GM19372 (cell line): Measurements from ENCODE around the gene MYO7A.

Experiments used
- ATAC-seq: cut with Tn5 transposase; IDR thresholded peaks from one replicate; pipeline ENCODE4 v1.9.1; 2021; ENCODE audit warnings: mild to moderate bottlenecking, low read depth, moderate library complexity; ENCODE audit not compliant: unreplicated experiment

The MYO7A gene

DNA sequence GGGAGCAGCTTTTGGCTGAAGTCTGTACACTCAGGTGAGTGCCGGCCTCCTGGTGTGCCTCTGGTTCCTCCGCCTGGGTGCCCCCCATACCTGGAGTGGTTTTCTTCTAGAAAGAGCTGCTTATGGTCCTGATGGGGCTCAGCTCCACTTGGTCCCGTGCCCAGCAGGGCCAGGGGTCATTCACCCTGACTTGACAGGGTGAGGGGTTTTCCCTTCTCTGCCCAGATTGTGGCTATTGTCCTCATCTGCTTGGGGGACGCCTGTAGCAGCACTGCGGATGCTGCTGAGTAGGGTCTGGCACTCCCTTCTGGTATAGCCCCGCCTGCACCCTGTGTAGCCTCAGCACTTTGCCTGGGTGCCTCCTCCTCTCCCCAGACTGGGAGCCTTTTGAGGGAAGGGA, 17.2 kb upstream of the MYO7A start:
- ATAC-seq: no peak

DNA sequence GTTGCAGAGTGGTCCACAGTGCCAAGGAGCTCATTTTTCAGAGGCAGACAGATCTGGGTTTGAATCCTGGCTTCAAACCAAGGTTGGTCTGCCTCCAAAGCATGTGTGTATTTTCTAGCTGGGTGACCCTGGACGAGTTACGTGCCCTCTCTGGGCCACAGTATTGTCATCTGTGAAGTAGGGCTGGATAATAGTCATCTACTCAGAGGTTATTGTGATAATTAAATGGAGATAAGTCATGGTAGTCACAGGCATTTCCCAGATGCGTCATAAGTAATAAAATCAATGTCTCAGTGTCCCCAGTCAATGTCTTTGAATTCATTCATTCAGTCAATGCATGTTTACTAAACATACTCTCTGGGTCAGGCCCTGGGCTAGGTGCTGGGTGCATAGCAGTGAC, 16.8 kb upstream of the MYO7A start:
- ATAC-seq: no peak

DNA sequence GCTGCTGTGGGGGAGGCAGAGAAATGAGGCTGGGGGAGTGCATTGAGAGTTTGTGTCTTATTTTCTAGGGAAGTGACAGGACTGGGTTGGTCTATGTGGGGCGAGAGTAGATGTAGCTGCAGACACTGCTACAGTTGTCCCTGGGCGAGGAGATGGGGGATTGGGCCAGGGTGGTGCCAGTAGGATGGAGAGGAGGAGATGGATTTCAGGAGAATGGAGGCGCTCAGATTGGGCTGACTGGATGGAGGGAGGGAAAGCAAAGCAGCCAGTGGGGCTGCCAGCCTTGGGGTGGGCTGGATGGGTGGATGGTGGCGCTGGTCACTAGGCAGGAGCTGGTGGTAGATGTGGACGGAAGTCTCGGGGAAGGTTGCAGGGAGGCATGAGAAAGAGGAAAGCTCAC, 16.1 kb upstream of the MYO7A start:
- ATAC-seq: no peak

DNA sequence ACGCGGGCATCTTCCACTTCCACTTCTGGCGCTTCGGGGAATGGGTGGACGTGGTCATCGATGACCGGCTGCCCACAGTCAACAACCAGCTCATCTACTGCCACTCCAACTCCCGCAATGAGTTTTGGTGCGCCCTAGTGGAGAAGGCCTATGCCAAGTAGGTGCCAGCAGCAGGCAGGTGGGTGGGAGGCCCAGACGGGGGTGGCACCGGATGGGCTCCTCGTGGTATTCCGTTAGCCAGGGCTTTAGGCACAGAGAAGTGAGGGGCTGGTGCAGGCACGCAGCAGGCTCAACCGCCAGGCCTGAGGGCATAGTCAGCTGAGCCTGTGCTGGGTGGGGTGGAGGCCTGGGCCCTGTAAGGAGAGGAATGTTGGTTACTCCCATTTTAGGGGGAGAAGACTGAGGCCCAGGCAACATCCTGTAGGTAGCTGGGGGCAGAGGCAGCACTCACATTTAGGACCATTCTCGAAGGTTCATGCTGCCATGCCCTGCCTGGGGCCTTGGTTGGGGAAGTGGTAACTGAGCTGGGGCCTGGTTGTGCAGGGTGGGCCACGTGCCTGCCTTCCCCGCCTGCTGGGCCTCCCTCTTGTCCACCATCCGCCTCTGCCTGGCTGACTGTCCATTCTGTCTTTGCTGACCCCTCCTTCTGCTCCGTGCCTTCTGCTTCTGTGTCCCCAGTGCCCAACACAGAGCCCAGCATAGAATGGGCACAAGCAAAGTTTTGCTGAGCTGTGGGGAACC, 15.2 kb upstream of the MYO7A start:
- ATAC-seq: no peak

DNA sequence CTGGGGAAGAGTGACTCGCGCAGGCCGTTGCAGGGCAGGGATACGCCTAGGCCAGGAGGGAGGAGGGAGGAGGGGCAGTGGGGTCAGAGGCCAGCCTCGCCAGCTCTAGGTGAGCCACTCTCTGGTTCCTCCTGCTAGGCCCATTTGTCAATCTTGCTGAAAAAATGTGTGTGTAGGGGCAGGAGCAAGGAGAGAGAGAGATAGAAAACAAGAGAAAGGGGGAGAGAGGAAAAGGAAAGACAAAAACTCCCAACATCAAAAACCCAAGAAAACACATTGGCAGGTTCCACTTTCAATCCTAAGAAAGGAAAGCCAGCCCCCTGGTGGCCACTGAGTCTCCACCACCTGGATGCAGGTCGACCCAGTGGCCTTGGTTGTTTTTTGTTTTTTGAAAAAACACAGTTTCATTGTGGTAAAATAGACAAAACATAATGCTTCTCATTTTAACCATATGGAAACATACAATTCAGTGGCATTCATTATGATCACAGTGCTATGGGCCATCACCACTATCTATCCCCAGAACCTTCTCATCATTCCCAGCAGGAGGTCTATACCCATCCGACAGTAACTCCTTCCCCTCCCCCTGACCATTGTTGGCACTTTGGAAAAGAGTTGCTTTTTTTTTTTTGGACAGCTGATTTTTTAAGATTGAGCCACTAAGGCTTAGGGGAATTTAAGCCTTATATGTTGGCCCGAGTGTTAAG, 14.5 kb upstream of the MYO7A start:
- ATAC-seq: no peak

DNA sequence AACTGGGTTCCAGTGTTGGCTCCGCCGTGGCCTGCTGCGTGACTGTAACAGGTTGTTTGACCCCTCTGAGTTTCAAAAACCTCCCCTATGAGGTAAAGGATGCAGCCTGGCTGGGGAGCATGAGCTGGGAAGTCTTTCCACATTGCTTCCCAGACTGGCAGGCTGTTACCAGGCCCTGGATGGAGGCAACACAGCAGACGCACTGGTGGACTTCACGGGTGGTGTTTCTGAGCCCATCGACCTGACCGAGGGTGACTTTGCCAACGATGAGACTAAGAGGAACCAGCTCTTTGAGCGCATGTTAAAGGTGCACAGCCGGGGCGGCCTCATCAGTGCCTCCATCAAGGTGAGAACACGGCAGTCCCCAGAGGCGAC, 14.0 kb upstream of the MYO7A start:
- no peak for ATAC-seq

DNA sequence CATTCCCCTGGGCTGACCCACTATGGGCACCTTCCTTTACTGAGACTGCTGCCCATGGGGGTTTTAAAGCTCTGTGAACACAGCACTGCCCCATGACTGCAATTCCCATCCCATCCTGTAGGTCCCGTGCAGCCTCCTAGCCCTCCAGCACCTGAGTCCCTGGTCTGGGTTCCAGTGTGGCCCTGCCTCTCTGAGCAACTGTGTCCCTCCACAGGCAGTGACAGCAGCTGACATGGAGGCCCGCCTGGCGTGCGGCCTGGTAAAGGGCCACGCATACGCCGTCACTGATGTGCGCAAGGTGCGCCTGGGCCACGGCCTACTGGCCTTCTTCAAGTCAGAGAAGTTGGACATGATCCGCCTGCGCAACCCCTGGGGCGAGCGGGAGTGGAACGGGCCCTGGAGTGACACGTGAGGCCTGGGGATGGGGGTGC, 12.8 kb upstream of the MYO7A start:
- no peak for ATAC-seq

DNA sequence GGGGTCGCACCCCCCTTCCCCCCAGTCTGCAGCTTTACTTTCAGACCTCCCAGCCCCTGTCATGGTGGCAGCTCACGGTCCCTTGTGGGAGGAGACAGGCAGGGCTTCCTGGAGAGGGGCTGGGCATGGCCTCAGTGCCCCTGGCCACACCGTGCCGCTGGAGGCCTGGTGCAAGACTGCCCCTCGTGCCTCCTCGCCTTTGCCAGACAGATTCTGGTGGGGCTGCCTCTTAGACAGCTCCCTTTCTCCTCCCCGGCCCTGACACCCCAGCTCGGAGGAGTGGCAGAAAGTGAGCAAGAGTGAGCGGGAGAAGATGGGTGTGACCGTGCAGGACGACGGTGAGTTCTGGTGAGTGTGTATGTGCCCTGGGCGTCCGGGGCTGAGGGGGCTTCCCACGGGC, 12.1 kb upstream of the MYO7A start:
- ATAC-seq: no peak

DNA sequence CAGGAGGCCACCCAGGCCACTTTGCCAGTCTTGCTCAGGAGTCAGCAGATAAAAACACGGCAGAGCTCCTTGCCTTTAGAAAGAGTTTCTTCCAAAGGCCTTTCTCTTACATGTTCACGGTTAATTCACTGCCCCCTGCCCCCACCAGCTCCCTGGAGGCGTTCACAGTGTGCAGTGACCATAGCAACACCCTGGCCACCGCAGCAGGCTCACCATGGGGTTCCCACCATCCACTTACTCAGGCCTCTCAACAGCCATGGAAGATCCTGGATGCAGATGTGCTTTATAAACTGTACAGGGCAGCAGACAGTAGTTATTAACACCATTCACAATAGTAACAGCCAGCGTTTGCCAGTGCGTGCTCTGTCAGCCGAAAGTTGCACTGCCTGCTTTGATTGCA, 10.6 kb upstream of the MYO7A start:
- ATAC-seq: no peak

DNA sequence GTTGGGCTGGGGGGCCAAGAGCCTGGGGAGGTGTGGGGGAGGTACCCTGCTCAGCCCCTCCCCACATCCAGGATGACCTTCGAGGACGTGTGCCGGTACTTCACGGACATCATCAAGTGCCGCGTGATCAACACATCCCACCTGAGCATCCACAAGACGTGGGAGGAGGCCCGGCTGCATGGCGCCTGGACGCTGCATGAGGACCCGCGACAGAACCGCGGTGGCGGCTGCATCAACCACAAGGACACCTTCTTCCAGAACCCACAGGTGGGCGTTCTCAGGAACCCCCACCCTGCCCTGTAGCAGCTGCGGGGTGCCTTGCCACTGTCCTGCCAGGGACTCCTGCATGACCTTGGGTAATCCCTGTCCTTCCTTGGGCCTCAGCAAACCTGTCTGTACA, 10.0 kb upstream of the MYO7A start:
- no peak for ATAC-seq

DNA sequence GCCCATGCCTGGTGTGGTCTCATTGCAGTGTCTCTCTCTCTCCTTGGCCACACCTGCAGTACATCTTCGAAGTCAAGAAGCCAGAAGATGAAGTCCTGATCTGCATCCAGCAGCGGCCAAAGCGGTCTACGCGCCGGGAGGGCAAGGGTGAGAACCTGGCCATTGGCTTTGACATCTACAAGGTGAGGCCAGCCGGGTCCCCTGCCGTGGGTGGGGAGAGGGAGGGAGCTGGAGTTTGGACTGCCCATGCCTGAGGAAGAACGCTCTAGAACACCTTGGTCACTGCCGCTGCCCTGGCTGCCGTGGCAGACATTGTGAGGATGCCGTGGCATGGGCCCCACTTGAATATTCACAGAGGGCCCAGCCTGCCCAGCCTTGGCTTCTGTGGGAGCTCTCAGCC, 9.1 kb upstream of the MYO7A start:
- no peak for ATAC-seq

DNA sequence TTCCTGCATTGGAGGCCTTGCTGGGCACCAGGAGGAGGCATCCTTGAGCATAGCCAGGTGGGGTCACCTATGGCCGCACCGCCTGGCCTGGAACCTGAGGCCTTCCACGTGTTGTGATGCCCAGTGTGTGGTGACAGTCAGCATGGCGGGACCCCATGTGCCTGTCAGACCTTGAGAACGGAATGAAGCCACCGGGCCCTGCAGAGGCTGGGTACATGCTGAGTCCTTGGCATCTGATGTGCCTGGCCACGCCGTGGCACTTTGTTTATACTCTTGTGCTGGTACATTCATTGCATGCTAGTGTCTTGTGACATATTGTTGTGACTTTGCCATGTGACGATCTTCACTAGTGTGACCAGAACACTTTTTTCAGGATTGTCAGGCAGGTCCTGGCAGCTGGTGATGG, 8.5 kb upstream of the MYO7A start:
- no peak for ATAC-seq

DNA sequence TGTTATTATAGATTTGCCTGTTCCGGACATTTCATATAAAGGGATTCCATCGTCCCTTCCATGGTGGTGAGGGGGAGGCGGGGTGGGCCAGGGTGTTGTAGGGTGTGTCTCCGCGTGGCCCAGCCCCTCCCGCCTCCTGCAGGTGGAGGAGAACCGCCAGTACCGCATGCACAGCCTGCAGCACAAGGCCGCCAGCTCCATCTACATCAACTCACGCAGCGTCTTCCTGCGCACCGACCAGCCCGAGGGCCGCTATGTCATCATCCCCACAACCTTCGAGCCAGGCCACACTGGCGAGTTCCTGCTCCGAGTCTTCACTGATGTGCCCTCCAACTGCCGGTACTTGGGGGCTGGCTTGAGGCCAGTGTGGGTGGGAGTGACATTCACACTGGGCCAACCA, 7.5 kb upstream of the MYO7A start:
- ATAC-seq: no peak

DNA sequence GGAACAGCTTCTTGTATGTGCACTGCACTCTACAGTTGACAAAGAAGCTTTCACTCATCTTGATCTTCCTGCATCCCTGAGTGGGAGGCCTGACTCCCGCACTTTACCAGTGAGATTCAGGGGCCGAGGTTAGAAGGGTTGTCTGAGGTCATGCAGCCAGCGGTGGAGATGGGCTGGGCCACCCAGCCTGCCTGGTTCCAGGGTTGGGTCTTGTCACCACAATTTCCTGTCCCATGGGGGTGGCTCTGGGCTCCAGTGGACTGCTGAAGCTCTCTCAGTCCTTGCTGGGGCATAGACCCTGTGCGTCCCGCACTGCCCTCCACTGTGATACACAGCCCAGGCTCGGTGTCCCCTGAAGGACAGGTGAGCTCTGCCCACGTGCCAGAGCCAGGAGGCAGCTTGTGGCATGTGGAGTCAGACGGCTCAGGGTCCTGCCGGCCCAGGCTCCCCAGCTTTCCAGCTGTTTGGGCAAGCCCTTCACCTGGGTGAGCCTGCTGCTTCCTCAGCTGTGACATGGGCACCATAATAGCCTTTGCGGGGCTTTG, 6.9 kb upstream of the MYO7A start:
- no peak for ATAC-seq

DNA sequence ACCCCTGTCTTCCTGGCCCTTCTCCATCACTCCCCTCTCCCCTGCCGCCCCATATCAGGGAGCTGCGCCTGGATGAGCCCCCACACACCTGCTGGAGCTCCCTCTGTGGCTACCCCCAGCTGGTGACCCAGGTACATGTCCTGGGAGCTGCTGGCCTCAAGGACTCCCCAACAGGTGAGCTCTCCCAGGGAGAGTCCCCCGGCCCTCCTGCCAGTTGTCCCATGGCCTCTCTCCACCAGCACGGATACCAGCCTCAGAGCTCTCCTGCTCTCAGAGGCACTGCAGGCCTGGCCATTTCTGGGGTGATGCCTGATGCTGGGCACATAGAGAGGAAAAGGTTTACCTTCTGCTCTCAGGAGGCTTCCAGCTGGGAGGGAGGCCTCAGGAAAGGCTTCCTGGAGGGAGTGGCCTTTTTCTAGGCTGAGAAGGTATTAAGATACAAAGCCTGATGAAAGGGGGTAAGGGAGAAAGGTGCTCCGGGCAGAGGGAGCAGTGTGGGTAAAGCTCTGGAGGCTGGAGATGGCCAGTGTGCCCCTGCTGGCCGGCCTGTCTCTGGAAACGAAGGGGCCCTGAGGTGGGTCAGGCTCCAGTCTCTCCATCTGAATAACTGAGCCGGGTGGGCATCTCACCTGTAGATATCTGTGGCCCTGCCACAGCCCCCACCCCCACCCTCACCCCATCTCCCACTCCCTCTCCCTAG, 6.0 kb upstream of the MYO7A start:
- no peak for ATAC-seq

DNA sequence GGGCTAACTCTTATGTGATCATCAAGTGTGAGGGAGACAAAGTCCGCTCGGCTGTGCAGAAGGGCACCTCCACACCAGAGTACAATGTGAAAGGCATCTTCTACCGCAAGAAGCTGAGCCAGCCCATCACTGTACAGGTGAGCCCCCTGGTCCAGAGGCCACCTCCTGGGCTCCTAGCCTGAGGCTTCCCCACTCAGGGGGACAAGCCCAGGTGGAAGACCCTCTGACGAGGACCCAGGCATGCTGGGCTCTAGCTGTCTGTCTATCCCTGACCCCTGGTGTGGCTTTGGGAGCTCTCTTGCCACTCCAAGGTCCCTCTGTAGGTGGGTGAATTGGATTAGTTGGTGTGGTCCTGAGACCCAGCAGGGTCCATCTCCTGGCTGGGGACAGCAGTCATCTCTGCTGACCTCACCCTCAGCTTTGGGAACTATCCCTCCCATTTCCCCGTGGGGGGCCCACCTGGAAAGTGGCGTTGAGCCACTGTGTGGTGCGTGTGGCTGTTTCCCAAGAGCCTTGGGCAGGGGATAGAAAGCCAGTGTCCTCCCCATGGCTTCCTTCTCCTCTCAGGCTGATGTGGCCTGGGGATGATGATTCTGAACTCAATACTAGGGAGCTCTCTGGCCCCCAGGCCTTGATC, 5.4 kb upstream of the MYO7A start:
- no peak for ATAC-seq

DNA sequence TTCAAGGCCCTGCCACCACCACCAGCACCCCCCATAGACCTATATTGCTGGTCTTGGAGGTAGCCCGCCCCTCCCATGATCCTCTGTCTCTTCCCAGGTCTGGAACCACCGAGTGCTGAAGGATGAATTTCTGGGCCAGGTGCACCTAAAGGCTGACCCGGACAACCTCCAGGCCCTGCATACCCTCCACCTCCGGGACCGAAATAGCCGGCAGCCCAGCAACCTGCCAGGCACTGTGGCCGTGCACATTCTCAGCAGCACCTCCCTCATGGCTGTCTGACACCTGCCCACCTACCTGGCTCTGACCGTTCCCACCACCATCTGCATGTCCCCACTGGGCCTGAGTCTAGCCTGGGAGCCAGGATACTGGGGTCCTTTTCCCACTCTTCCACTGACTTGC, 4.5 kb upstream of the MYO7A start:
- no peak for ATAC-seq

DNA sequence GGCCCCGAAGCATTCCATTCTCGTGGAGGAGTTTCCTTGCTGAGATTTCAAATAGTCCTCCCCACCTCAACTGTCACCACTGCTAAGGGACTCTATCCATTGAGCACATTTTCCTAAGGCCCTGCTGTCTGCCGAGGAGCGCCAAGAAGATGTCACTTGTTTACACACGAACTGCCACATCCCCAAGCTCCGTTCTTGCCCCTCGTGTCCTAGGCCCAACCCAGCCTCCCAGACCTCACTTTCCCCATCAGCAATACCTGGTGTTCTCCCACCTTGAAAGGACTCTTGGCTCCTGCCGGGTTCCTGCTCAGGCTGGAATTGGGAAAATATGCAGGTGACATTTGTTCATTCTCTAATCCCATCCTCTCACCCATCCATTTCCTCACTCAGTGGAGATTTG, 4.0 kb upstream of the MYO7A start:
- no peak for ATAC-seq

DNA sequence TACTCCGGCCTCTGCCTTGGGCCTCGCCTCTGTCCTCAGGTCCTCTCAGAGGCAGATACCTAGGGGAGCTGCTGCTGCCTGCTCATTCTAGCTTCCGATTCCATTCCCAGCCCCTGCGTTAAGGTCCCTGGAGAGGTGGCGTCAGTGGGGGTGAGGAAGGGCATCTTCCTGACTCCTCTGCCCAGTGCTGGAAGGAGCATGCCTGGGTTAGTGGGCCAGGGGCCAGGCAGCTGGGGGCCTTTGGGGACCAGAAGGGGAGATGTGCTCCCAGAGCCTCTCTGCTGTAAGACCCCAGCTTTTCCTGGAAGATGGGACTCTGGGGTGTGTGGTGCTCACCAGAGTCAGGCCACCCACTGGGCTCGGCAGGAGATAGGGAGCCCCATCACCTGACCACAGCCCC, 3.6 kb upstream of the MYO7A start:
- no peak for ATAC-seq

DNA sequence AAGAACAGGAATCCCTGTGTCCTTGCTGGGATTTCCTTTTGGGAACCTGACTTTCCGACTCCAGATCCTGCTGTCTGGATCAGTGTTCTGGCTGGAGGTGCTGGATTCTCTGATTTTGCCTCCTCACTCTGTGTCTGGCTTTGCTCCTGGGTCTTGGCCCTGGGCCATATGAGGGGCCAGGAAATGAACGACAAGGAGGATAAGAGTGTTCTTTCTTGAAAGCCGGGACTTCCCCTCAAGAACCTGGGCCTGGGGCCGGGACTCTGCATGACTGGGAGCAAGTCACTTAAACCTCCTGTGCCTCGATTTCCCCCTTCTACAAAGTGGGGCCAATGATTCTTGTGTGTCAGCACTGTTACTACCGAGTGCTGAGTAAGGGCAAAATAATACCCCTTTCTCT, 2.9 kb upstream of the MYO7A start:
- ATAC-seq: no peak

DNA sequence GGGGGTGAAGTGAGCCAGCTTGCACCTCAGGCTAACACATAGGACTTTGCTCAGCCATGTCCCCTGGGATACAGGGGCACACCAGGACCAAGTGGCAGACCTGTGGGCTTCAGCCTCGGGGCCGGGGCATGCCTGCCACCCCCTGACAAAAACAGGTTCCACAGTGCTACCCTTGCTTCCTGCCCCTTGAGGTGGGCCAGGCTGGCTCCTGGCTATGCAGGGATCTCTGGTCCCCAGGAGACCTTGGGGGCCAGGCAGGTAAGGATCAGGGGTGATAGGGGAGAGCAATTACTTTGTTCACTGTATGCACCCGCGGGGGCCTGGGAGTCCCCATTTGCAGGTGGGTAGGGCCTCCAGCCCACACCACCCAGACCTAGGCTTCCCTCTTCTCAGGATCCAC, 2.4 kb upstream of the MYO7A start:
- ATAC-seq: no peak
